ENCODE measurements around the gene SCAANT1. TPM values are rescaled to one million over a fixed set of nuclear protein-coding genes. Genes with fewer than 3 reads are reported as not detected.

SCAANT1 gene
- total RNA-seq, 6 donors from 2014 or later, result not detected

DNA sequence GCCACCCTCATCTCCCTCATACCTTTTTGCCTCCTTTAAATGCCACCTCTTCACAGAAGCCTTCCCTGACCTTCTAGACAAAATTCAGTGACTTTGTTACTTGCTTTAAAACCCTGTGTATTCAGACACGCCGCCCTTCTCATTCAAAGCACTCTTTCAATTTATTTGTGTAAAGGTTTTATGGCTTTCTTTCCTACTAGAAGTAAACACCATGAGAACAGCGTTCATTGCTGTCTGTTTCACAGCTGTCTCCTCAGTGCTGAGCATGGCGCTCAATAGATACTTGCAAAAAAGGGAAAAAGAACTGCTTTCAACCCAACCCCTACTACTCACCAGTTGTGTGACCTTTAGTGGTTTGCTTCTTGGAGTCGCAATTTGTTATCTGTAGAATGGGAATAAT lies 31.5 kb downstream of the SCAANT1 start:
- TF ChIP-seq POLR2AphosphoS5 (IDR thresholded peaks at IDR 0.05) (no peak), POLR2A (IDR thresholded peaks at IDR 0.05) (no peak), EP300 (IDR thresholded peaks at IDR 0.05) (no peak)
- TF ChIP-seq, protein P1, sequence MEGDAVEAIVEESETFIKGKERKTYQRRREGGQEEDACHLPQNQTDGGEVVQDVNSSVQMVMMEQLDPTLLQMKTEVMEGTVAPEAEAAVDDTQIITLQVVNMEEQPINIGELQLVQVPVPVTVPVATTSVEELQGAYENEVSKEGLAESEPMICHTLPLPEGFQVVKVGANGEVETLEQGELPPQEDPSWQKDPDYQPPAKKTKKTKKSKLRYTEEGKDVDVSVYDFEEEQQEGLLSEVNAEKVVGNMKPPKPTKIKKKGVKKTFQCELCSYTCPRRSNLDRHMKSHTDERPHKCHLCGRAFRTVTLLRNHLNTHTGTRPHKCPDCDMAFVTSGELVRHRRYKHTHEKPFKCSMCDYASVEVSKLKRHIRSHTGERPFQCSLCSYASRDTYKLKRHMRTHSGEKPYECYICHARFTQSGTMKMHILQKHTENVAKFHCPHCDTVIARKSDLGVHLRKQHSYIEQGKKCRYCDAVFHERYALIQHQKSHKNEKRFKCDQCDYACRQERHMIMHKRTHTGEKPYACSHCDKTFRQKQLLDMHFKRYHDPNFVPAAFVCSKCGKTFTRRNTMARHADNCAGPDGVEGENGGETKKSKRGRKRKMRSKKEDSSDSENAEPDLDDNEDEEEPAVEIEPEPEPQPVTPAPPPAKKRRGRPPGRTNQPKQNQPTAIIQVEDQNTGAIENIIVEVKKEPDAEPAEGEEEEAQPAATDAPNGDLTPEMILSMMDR (IDR thresholded peaks at IDR 0.05), result no peak
- Histone ChIP-seq H3K36me3 (no peaks in the 10 kb centered on the region), H3K27me3 (no peaks in the 10 kb centered on the region), H3K27ac (no peak overlapping the region), H3K4me1 (peaks cover 0 to 15% (median 0%) of the 10 kb centered on the region in 4 donors), H3K9me3 (no peaks in the 10 kb centered on the region), H3K4me3 (no peak overlapping the region)
- no peak for ATAC-seq (ENCODE audit: low FRiP score in 2 of 2)
- DNase-seq, result no peak
- 94 to 99% methylated on average over 5 of the region's 5 CpGs for WGBS, 2 donors

DNA sequence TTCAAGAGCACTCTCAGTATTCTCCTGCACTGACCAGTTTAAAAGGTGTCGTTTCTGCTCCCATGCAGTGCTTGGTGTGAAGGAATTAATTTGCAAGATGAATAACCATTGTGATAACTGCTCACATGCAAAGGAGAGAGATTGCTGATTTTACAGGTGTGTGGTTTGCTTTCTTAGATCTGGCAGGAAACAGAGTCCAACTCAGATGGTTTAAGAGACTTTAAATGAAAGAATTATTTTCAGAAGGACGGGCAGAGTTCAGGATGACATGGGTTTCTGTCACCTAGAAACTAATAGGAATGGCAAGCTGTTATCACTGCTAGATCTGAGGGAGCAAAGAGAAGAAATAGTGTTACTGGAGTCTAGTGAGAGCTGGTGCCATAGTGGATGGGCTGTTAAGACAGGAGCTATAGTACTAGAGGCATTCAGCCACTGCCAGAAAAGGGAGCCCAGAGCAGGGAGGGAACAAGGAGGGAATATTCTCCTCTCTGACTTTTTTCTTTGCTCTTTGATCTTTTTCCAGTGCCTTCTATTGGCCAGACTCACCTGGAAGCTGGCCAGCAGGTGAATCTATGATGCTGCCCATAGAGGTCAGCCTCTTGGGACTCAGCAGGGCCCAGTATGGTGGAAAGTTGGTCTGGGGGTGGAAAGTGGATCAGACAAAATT lies 33.7 kb downstream of the SCAANT1 start:
- WGBS, 2 donors, result 70 to 80% methylated on average over 2 of the region's 2 CpGs
- Histone ChIP-seq H3K4me3 (no peak overlapping the region), H3K36me3 (no peaks in the 10 kb centered on the region), H3K9me3 (no peaks in the 10 kb centered on the region), H3K27ac (no peak overlapping the region), H3K27me3 (no peaks in the 10 kb centered on the region), H3K4me1 (peaks cover 0 to 20% (median 2%) of the 10 kb centered on the region in 4 donors)
- ATAC-seq (ENCODE audit: low FRiP score in 2 of 2), result no peak
- DNase-seq, result no peak
- TF ChIP-seq, protein P1 (IDR thresholded peaks at IDR 0.05), result no peak
- TF ChIP-seq POLR2A (IDR thresholded peaks at IDR 0.05) (no peak), EP300 (IDR thresholded peaks at IDR 0.05) (no peak), POLR2AphosphoS5 (IDR thresholded peaks at IDR 0.05) (no peak)

DNA sequence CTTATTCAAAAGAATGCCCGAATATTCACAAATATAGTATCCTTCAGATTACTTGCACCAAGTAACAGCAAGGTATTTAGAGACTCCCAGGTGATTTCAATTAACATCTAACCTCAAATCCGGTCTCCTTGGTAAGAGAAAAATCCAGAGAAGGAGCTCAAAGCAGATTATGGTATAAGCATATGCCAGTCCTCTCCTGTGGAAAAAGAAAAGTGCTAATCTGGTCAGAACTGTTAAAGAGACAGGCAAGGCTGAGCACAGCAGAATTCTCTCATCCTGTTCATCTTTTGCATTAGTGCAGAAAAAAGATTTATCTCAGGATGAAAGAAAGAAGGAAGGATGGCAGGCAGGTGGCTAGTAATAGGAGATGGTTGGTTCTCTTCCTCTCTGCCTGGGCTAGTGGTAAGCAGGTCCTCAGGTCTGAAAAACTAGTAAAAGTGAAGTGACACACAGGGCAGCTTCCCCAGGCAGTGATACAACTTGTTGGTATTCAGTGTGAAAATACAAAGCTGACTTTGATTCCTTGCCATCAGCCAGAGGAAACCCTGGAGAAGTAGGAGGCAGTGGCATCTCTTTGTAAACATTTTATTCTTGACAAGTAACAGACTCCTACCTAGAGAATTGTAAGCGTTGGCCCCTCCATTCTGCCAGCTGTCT lies 34.3 kb downstream of the SCAANT1 start:
- Histone ChIP-seq H3K27me3 (no peaks in the 10 kb centered on the region), H3K27ac (no peak overlapping the region), H3K4me3 (no peak overlapping the region), H3K4me1 (peaks cover 0 to 20% (median 2%) of the 10 kb centered on the region in 4 donors), H3K36me3 (no peaks in the 10 kb centered on the region), H3K9me3 (no peaks in the 10 kb centered on the region)
- TF ChIP-seq POLR2A (IDR thresholded peaks at IDR 0.05) (no peak), POLR2AphosphoS5 (IDR thresholded peaks at IDR 0.05) (no peak), EP300 (IDR thresholded peaks at IDR 0.05) (no peak)
- TF ChIP-seq, protein P1 (IDR thresholded peaks at IDR 0.05), result no peak
- no peak for DNase-seq
- WGBS, 2 donors, result 80 to 81% methylated on average over 3 of the region's 3 CpGs
- no peak for ATAC-seq (ENCODE audit: low FRiP score in 2 of 2)

DNA sequence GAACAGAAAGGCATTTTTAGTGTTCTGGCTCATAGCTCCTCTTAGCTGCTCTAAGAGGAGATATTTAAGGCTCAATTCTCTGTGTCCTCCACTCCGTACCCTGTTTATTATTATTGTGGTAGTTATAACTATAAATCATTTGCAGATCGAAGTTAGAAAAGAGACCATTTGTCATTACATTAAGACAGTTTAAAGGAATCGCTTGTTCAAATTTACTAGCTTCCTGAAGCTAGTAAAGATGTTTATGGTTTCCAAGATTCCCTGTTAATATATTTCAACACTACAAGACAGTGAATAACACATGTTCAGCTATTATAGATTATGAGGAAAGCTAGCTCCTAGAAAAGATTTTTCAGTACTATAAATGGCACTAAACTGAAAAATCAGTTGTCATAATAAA lies 35.9 kb downstream of the SCAANT1 start:
- Histone ChIP-seq H3K4me1 (peaks cover 0 to 25% (median 2%) of the 10 kb centered on the region in 4 donors), H3K36me3 (no peaks in the 10 kb centered on the region), H3K27ac (no peak overlapping the region), H3K4me3 (no peak overlapping the region), H3K27me3 (no peaks in the 10 kb centered on the region), H3K9me3 (no peaks in the 10 kb centered on the region)
- no peak for DNase-seq
- no peak for ATAC-seq (ENCODE audit: low FRiP score in 2 of 2)
- TF ChIP-seq POLR2A (IDR thresholded peaks at IDR 0.05), result no peak
- TF ChIP-seq POLR2AphosphoS5 (IDR thresholded peaks at IDR 0.05), result no peak
- no peak for TF ChIP-seq EP300 (IDR thresholded peaks at IDR 0.05)
- TF ChIP-seq, protein P1 (IDR thresholded peaks at IDR 0.05), result no peak
- WGBS, 2 donors, result 61 to 73% methylated on average over 3 of the region's 3 CpGs
